Stimulated activated CD8-positive, alpha-beta memory T cell treated with anti-CD3 and anti-CD28 coated beads, Interleukin-15, amount 100 ng/mL, for 4 hours (primary cell): ENCODE results near the gene DCK.
"Not testable (repeated sequence)": the region's sequence is repeated elsewhere in the genome, so short reads cannot be mapped to it uniquely, and the experiment has no call there.

Source experiments
- DNase-seq, 2 donors: peaks; one replicate each; pipeline ENCODE4 v3.0.0-alpha.2; 2020; ENCODE audit warnings: low read depth in 2 of 2

The DCK gene

GRCh38 chr4:70993181-70994068 lies at the start of gene DCK:
Gene DCK, plus strand, starts transcription at chr4:70993649. Its CDS starts 187 bp downstream, at chr4:70993836.
- peak; percentile 63 to 74 for DNase-seq

DNA sequence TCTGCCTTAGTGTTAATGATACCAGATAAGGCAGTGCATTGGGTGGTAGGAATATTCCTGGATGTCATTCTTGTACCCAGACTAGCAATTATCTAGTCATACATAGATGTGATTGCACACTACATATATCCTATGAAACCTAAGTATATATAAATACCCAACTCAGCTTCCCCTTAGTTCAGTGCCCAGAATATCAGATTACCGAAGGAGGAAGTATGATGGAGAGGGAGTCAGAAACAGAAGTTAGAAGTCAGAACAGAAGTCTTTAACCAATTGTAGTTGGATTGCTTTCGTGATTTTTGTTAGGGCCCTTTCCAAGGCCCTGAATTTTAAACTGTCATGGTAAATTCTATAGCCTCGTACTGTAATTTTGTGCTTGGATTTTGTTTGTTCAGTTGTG lies 48.4 kb upstream of the DCK start:
- DNase-seq, result no peak

GRCh38 chr4:70945452-70946055 lies 47.9 kb upstream of the DCK start:
- no peak for DNase-seq

- no peak for DNase-seq
Observed at GRCh38 chr4:70946939-70947338, 46.5 kb upstream of the DCK start.

GRCh38 chr4:70948665-70949260 lies 44.7 kb upstream of the DCK start:
- DNase-seq, result no peak

DNA sequence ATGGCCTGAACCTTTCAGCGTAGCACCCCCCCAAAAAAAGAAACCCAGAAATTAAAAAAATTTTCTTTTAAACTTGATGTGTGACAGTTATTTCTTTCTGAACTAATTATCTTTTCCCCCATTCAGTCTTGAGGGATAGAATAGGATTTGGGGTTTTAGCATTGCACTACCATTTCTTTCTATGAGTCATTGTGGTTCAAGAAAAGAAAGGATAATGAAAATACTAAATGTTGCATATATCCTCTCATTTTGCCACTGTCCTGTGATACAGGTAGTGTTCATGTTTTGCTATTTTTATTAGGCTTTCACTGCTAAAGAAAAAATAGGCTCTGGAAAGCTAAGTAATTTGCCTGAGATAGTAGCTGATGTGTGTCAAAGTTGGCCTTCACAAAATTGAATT lies 39.4 kb upstream of the DCK start:
- no peak for DNase-seq

GRCh38 chr4:70956549-70957210 lies 36.8 kb upstream of the DCK start:
- no peak for DNase-seq

- DNase-seq, result no peak
Observed at GRCh38 chr4:70958681-70959080, 34.8 kb upstream of the DCK start.

- DNase-seq, result no peak
Observed at GRCh38 chr4:70969076-70969475, 24.4 kb upstream of the DCK start.

GRCh38 chr4:70976252-70976651 lies 17.2 kb upstream of the DCK start:
- DNase-seq, result no peak

- no peak for DNase-seq
Observed at GRCh38 chr4:70979445-70980008, 13.9 kb upstream of the DCK start.

DNA sequence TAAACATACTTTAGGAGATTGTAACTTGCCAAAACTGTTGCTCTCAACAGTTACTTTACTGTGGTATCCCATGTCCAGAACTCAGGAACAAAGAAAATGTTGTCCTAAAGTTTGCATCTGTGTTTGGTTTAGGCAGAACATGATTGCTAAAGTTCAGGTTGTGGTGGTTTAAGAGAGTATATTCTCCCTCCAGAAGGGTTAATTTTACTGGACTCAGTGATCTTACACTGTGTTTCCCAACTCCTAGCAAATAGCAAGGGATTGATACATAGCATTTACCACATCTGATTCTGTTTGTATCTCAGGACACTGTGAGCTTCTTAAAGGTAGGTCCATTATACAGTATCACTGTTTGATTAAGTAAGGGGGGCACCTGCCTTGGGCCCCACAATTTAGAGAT lies 13.3 kb upstream of the DCK start:
- DNase-seq, result no peak

GRCh38 chr4:70984106-70984505 lies 9.3 kb upstream of the DCK start:
- no peak for DNase-seq

GRCh38 chr4:70984589-70984988 lies 8.9 kb upstream of the DCK start:
- DNase-seq, result no peak

DNA sequence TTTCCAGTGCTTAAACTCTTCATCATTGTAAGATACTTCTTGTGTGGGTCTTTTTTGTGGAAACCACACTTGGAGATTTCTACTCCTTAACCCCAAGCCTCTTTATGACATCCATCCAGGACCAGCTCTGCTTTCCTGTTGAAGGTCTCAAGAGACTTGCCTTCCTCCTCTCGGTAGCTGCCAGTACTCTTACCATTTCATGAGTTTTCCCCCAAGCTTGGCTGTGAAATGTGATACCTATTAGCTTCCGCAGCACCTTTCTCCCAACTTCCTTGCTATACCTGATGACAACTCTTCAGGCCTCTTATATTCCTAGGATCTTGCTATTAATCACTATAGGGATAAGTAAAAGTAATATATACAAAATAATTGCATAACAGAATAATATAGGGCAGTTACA lies 1.9 kb upstream of the DCK start:
- no peak for DNase-seq

DNA sequence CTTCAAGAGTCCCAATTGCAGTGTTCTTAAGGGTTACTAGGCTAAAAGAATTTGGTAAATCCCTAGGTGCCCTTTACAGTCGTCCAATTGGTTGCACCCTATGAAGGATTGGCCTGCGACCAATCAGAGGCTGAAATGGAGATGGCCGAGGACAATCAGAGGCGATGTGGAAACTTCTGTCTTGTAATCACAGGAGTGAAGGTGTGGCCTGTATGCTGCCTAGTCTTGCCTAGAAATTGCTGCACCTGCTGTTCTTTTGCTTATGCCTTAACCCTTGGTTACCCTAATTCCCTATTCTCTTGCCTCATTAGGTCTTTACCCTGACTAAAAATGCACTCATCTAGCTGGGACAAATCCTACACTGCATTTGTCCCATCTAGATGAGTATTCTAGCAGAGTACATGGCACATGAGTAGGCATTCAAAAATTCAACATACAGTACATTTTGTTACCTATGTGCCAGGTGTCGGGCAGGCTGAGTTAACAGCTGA lies 1.0 kb upstream of the DCK start:
- DNase-seq, result no peak

DNA sequence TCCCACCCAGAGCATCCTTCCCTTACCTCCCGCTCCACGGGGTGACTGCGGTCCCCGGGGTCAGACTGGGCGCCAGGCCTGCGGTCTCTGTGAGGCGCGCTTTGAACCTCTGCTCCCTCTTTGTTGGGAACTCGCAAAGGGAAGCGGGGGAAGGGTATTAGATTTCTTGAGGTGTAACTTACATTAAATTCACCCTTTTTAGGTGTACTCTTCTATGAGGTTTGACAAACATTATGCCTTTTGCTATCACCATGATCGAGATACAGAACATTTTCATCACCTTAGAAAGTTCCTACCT lies 569 bp downstream of the DCK start:
- DNase-seq, result no peak

DNA sequence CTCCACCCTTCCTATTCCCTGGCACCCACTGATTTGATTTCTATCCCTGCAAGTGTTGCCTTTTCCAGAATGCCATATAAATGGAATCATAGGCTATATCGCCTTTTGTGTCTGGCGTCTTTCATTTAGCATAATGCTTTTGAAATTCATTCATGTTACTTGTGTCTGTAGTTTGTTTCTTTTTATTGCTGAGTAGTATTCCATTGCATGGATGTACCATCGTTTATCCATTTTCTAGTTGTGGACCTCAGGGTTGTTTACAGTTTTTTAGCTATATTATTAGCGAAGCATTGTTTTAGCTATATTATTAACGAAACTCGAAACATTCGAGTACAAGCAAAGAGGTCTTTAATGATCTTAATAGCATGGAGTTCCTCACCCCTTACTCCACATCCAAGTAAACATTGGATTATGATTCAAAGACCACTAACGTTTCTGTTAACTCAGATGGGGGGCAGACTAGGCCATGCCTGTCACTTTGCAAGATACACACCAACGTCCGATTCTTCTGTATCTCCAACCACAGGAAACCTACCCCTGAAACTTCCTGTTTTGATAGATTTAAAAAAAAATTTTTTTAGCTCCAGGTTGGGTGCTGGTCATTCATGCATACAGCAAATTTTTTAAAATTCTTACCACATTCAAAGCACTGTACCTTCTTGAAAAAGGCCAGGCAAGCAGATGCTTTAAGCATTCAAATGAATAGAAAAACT lies 1.1 kb downstream of the DCK start:
- DNase-seq, result no peak

- DNase-seq, result no peak
Observed at GRCh38 chr4:70996018-70996360, 2.5 kb downstream of the DCK start.

DNA sequence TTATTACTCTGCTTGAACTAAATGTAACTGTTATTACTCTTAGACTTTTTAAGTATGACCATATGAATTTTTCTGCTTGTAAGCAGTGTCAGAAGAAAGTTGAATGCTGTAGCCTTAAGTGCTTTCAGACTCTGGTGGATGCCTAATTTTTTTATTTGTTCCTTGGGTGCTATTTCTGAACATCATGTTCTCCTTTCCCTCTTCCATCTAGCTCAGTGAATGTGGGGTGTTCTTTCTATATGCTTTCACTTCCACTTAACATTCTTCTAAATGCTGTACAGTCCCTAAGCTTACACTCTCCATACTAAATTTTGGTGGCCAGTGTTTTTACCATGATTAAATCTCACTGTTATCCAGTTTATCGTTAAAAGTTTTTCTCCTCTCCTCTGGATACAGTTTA lies 3.6 kb downstream of the DCK start:
- no peak for DNase-seq

DNA sequence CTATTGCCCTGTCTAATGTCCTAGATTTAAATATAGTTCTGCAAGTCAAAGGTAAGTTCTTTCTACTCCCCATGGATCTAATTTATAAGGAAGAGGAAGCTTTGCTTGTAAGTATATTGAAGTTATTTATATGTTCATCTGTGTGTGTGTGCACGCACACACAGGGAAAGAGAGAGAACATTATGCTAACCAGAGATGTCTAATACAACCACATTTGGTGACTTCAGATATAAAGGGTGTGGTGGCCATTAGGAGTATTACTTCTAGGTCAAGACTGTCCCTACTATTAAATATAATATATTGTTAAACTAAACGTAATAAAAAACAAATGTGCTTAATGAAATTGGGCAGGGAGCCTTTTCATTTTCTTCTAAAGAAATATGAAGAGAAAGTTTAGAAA lies 4.1 kb downstream of the DCK start:
- no peak for DNase-seq

GRCh38 chr4:70999639-71000038 lies 6.2 kb downstream of the DCK start:
- not testable (repeated sequence) for DNase-seq
